HG02973 (cell line): ENCODE data around the gene GCNA.
"Not testable (repeated sequence)": the region's sequence is repeated elsewhere in the genome, so short reads cannot be mapped to it uniquely, and the experiment has no call there.

ENCODE experiments used
- ATAC-seq: cut with Tn5 transposase; IDR thresholded peaks from one replicate; pipeline ENCODE4 v1.9.1; 2021; ENCODE audit warnings: moderate library complexity; ENCODE audit not compliant: unreplicated experiment

The GCNA gene

GRCh38 chrX:71556036-71556435 lies 22.2 kb upstream of the GCNA start:
- no peak for ATAC-seq

- no peak for ATAC-seq
Observed at GRCh38 chrX:71558920-71559319, 19.3 kb upstream of the GCNA start.

- ATAC-seq: not testable (repeated sequence)
Observed at GRCh38 chrX:71559773-71560172, 18.5 kb upstream of the GCNA start.

GRCh38 chrX:71563921-71564320 lies 14.3 kb upstream of the GCNA start:
- ATAC-seq: no peak

GRCh38 chrX:71565474-71566041 lies 12.7 kb upstream of the GCNA start:
- ATAC-seq: no peak

GRCh38 chrX:71571390-71571789 lies 6.8 kb upstream of the GCNA start:
- not testable (repeated sequence) for ATAC-seq

GRCh38 chrX:71573590-71573989 lies 4.6 kb upstream of the GCNA start:
- ATAC-seq: no peak

- no peak for ATAC-seq
Observed at GRCh38 chrX:71577682-71578081, 555 bp upstream of the GCNA start.

GRCh38 chrX:71579136-71579989 lies 1.1 kb downstream of the GCNA start:
- ATAC-seq: no peak

GRCh38 chrX:71579990-71580380 lies 1.7 kb downstream of the GCNA start:
- no peak for ATAC-seq

GRCh38 chrX:71581210-71581609 lies 3.0 kb downstream of the GCNA start:
- ATAC-seq: no peak

- no peak for ATAC-seq
Observed at GRCh38 chrX:71586929-71587328, 8.7 kb downstream of the GCNA start.

GRCh38 chrX:71593210-71593609 lies 15.0 kb downstream of the GCNA start:
- not testable (repeated sequence) for ATAC-seq

GRCh38 chrX:71599965-71600364 lies 21.7 kb downstream of the GCNA start:
- no peak for ATAC-seq

- ATAC-seq: no peak
Observed at GRCh38 chrX:71603618-71604017, 25.4 kb downstream of the GCNA start.

GRCh38 chrX:71604141-71604540 lies 25.9 kb downstream of the GCNA start:
- no peak for ATAC-seq

GRCh38 chrX:71604796-71605568 lies 26.7 kb downstream of the GCNA start:
- no peak for ATAC-seq

GRCh38 chrX:71606536-71607216 lies 28.4 kb downstream of the GCNA start:
- ATAC-seq: no peak

- ATAC-seq: no peak
Observed at GRCh38 chrX:71607488-71607887, 29.3 kb downstream of the GCNA start.

GRCh38 chrX:71609095-71609750 lies 31.0 kb downstream of the GCNA start:
- no peak for ATAC-seq

- ATAC-seq: not testable (repeated sequence)
Observed at GRCh38 chrX:71611736-71612135, 33.5 kb downstream of the GCNA start.
